Fibroblast of mammary gland (primary cell): ENCODE data around the gene CLCNKA.
A peak's percentile ranks its signal among the peaks of the same experiment; 100 is the strongest.
"Not testable (repeated sequence)": the region's sequence is repeated elsewhere in the genome, so short reads cannot be mapped to it uniquely, and the experiment has no call there.

ENCODE experiments used
- DNase-seq: peaks from one replicate; pipeline ENCODE4 v3.0.0-alpha.2; 2010; ENCODE audit warnings: low read depth
- H3K4me3 ChIP-seq: 2 replicates; pipeline ENCODE4 v1.5.1; 2011; ENCODE audit warnings: low read depth, mild to moderate bottlenecking, low read length, moderate library complexity; ENCODE audit not compliant: control insufficient read depth
- CTCF ChIP-seq: conservative IDR thresholded peaks from 2 replicates; pipeline ENCODE4 v1.5.1; 2011; ENCODE audit warnings: low read depth, low read length, inconsistent platforms; ENCODE audit not compliant: control insufficient read depth, insufficient read depth

The CLCNKA gene

GRCh38 chr1:15997637-15998280, 24.1 kb upstream of the CLCNKA start:
- no peak for DNase-seq
- no peak for TF ChIP-seq CTCF
- no peak overlapping the region for H3K4me3 ChIP-seq

- no peak for TF ChIP-seq CTCF
- H3K4me3 ChIP-seq, result no peak overlapping the region
These were observed 22.9 kb upstream of the CLCNKA start for GRCh38 chr1:15998929-15999328.

GRCh38 chr1:16001274-16001673, 20.6 kb upstream of the CLCNKA start:
- not testable (repeated sequence) for H3K4me3 ChIP-seq, DNase-seq

More at GRCh38 chr1:15998929-15999328, 22.9 kb upstream of the CLCNKA start:
- no peak for DNase-seq

GRCh38 chr1:16005597-16005996, 16.2 kb upstream of the CLCNKA start:
- no peak for TF ChIP-seq CTCF
- DNase-seq, result no peak
- H3K4me3 ChIP-seq, result no peak overlapping the region

- TF ChIP-seq CTCF, result no peak
- DNase-seq, result no peak
- no peak overlapping the region for H3K4me3 ChIP-seq
These were observed 15.8 kb upstream of the CLCNKA start for GRCh38 chr1:16006010-16006409.

GRCh38 chr1:16006552-16007485, 15.0 kb upstream of the CLCNKA start:
- H3K4me3 ChIP-seq, result no peak overlapping the region
- DNase-seq, result peak; percentile 34
- peak; percentile 31 for TF ChIP-seq CTCF

- no peak for DNase-seq
- H3K4me3 ChIP-seq, result no peak overlapping the region
- TF ChIP-seq CTCF, result no peak
These were observed 14.0 kb upstream of the CLCNKA start for GRCh38 chr1:16007671-16008341.
